HepG2 (cell line): ENCODE results near the gene MEDAG. TPM values are rescaled to one million over a fixed set of nuclear protein-coding genes. Genes with fewer than 3 reads are reported as not detected.

ENCODE experiments used
- ATAC-seq: fragments of 200-7000 bp; cut with Tn5 transposase; 3 replicates; pipeline ENCODE4 v1.9.1; 2020; ENCODE audit warnings: mild to moderate bottlenecking, moderate library complexity
- BruUV-seq: library from RNA; stranded (reverse); fragments of 400-500 nt; replicated peaks from 2 replicates; lab custom pipeline; 2021; lab: Mats Ljungman, UMichigan
- CTCF ChIA-PET: fragments of 300-600 bp; formaldehyde crosslinking; extraction: SDS; loops from one replicate; lab custom pipeline; 2021; ENCODE audit warnings: low total read pairs, inconsistent platforms, low intra/inter-chr PET ratio; lab: Yijun Ruan, JAX
- POLR2A ChIA-PET: fragments of 350-600 bp; sonication (Branson Sonifier 250); formaldehyde crosslinking; loops from one replicate; lab custom pipeline; 2020; ENCODE audit warnings: antibody characterized with exemption, inconsistent platforms; lab: Yijun Ruan, JAX
- DNase-seq: peaks from one replicate; pipeline ENCODE4 v3.0.0-alpha.2; 2015; ENCODE audit warnings: low spot score
- FAIRE-seq: peaks from 3 replicates; lab custom pipeline; 2011; peaks lifted over from hg19 to GRCh38; lab: Jason Lieb, UNC
- H2AFZ ChIP-seq: one replicate; pipeline ENCODE4 v1.6.1; 2011; ENCODE audit warnings: low read length, inconsistent platforms
- H3K27ac ChIP-seq: fragments of 300-600 bp; 3 replicates; pipeline ENCODE4 v1.8.0; 2011; ENCODE audit warnings: mixed run types, mild to moderate bottlenecking, mixed read lengths, low read length, inconsistent platforms; ENCODE audit not compliant: insufficient read depth; ENCODE audit errors: extremely low read length
- H3K27me3 ChIP-seq, 2 experiments: fragments of 200-600 bp in 1 of 2; 2 replicates in 1 of 2; 3 replicates in 1 of 2; pipeline versions ENCODE4 v1.6.0 to v1.8.0; 2011; ENCODE audit warnings: low read length in 2 of 2, mild to moderate bottlenecking in 2 of 2, moderate library complexity in 2 of 2, inconsistent platforms in 1 of 2; ENCODE audit not compliant: insufficient read depth in 2 of 2, control insufficient read depth in 1 of 2
- H3K36me3 ChIP-seq, 2 experiments: fragments of 200-600 bp in 1 of 2; replicated peaks in 1 of 2; 2 replicates in 1 of 2; 3 replicates in 1 of 2; pipeline versions ENCODE4 v1.5.1 to v1.8.0; 2011; ENCODE audit warnings: low read length in 2 of 2, inconsistent platforms in 1 of 2; ENCODE audit not compliant: insufficient read depth in 2 of 2, control insufficient read depth in 1 of 2
- H3K4me1 ChIP-seq: 2 replicates; pipeline ENCODE4 v1.5.1; 2012; ENCODE audit warnings: low read length, inconsistent platforms; ENCODE audit not compliant: insufficient read depth
- H3K4me2 ChIP-seq: 2 replicates; pipeline ENCODE4 v1.6.0; 2011; ENCODE audit warnings: low read depth, low read length, inconsistent platforms
- H3K4me3 ChIP-seq, 3 experiments: fragments of 200-600 bp in 1 of 3; sonication (generic), shearing (Covaris generic) in 1 of 3; replicated peaks in 1 of 3; 2 replicates each; pipeline ENCODE4 v1.5.1; 2011 to 2016; ENCODE audit warnings: low read length in 3 of 3, inconsistent platforms in 2 of 3, low read depth in 2 of 3, mild to moderate bottlenecking in 2 of 3, control low read depth in 1 of 3, mixed read lengths in 1 of 3; ENCODE audit not compliant: insufficient read depth in 1 of 3
- H3K79me2 ChIP-seq: one replicate; pipeline ENCODE4 v1.6.1; 2011; ENCODE audit warnings: low read length, inconsistent platforms; ENCODE audit not compliant: insufficient read depth
- H3K9ac ChIP-seq: 2 replicates; pipeline ENCODE4 v1.6.0; 2011; ENCODE audit warnings: mild to moderate bottlenecking, low read depth, low read length, inconsistent platforms; ENCODE audit not compliant: insufficient read depth
- H3K9me3 ChIP-seq: 2 replicates; pipeline ENCODE4 v1.5.1; 2012; ENCODE audit warnings: mild to moderate bottlenecking, low read length
- H4K20me1 ChIP-seq: 2 replicates; pipeline ENCODE4 v1.6.0; 2011; ENCODE audit warnings: inconsistent platforms, mild to moderate bottlenecking, low read length, moderate library complexity; ENCODE audit not compliant: insufficient read depth
- AHR ChIP-seq: IDR thresholded peaks from 2 replicates; pipeline ENCODE4 v1.6.1; 2018; ENCODE audit warnings: missing genetic modification reagents, missing compliant biosample characterization
- CREM ChIP-seq, 2 experiments: sonication (generic) in 1 of 2; formaldehyde crosslinking in 1 of 2; IDR thresholded peaks; 2 replicates each; pipeline versions ENCODE4 v1.4.0 to v1.6.1; 2016 to 2020; ENCODE audit warnings: antibody characterized with exemption in 1 of 2, mild to moderate bottlenecking in 1 of 2, missing genetic modification reagents in 1 of 2
- DR1 ChIP-seq: sonication (generic); formaldehyde crosslinking; IDR thresholded peaks from 2 replicates; pipeline ENCODE4 v1.8.0; 2021; ENCODE audit warnings: mild to moderate bottlenecking, missing genetic modification reagents, inconsistent platforms
- GPN1 ChIP-seq: sonication (generic); formaldehyde crosslinking; IDR thresholded peaks from 2 replicates; pipeline ENCODE4 v1.5.1; 2020; ENCODE audit warnings: missing genetic modification reagents, borderline replicate concordance
- HNRNPH1 ChIP-seq: fragments of 200-400 bp; formaldehyde crosslinking; optimal IDR thresholded peaks from 2 replicates; pipeline ENCODE3; 2017; ENCODE audit warnings: mild to moderate bottlenecking, low read depth, low read length
- HNRNPL ChIP-seq: fragments of 200-400 bp; formaldehyde crosslinking; IDR thresholded peaks from 2 replicates; pipeline ENCODE4 v1.6.1; 2017; ENCODE audit warnings: mild to moderate bottlenecking, low read depth, low read length
- IKZF1 ChIP-seq: fragments of 450-650 bp; IDR thresholded peaks from 2 replicates; pipeline ENCODE4 v1.7.1; 2016
- POGZ ChIP-seq: sonication (generic); formaldehyde crosslinking; IDR thresholded peaks from 2 replicates; pipeline ENCODE4 v1.4.0; 2020; ENCODE audit warnings: mild to moderate bottlenecking, missing genetic modification reagents
- SNRNP70 ChIP-seq: fragments of 200-400 bp; formaldehyde crosslinking; IDR thresholded peaks from 2 replicates; pipeline ENCODE4 v1.6.1; 2017; ENCODE audit warnings: mild to moderate bottlenecking, low read depth, low read length, moderate library complexity
- ZBTB25 ChIP-seq: IDR thresholded peaks from 2 replicates; pipeline ENCODE4 v1.6.1; 2018; ENCODE audit warnings: missing genetic modification reagents
- ZMAT3 ChIP-seq: sonication (generic); formaldehyde crosslinking; conservative IDR thresholded peaks from 2 replicates; pipeline ENCODE4 v1.7.0; 2021; ENCODE audit warnings: missing genetic modification reagents
- ZNF143 ChIP-seq: sonication (generic); formaldehyde crosslinking; IDR thresholded peaks from 2 replicates; pipeline ENCODE4 v1.4.0; 2020; ENCODE audit warnings: missing genetic modification reagents
- ZNF367 ChIP-seq: sonication (generic); formaldehyde crosslinking; IDR thresholded peaks from 2 replicates; pipeline ENCODE4 v1.4.0; 2020; ENCODE audit warnings: missing genetic modification reagents, borderline replicate concordance
- ZNF510 ChIP-seq: sonication (generic); formaldehyde crosslinking; IDR thresholded peaks from 2 replicates; pipeline ENCODE4 v1.4.0; 2020; ENCODE audit warnings: low read depth, mild to moderate bottlenecking, missing genetic modification reagents
- WGBS: methylation state at CpG from one replicate; pipeline ENCODE4 v1.1.6; 2017; ENCODE audit warnings: low lambda C conversion rate; 5-methylcytosine and 5-hydroxymethylcytosine counted together
- in situ Hi-C: cut with HindIII; loops from 2 replicates; pipeline ENCODE4 v1.10.0; 2017; ENCODE audit warnings: low pct_unique_long_range_greater_than_20kb; ENCODE audit not compliant: extremely low pct_ligation_motif_present
- intact Hi-C: fragments of 100-400 bp; cut with micrococcal nuclease; formaldehyde crosslinking; loops from one replicate; pipeline ENCODE4 v1.10.0; 2022; ENCODE audit not compliant: unreplicated experiment
- polyA plus RNA-seq, 8 experiments: library from polyadenylated mRNA; depleted of rRNA in 3 of 8; stranded (reverse) in 7 of 8; unstranded in 1 of 8; fragments of >200 nt; fragmentation: Illumina TruSeq in 4 of 8; extraction: Trizol in 4 of 8; gene quantifications; 2 replicates each; pipeline versions ENCODE4 v1.2.1 to v1.2.3, GENCODE V29; 2011 to 2016; ENCODE audit warnings: low read depth in 4 of 8, missing spikeins in 1 of 8, mixed read lengths in 1 of 8; ENCODE audit not compliant: insufficient read depth in 1 of 8
- total RNA-seq, 5 experiments: library from RNA; depleted of rRNA; stranded (reverse); fragments of >200 nt; fragmentation: Illumina TruSeq; extraction: Trizol; gene quantifications; 2 replicates each; pipeline ENCODE4 v1.2.3, GENCODE V29; 2016; ENCODE audit warnings: low read depth in 1 of 5
- TF ChIP-seq, protein P1 (sequence below): sonication (generic); formaldehyde crosslinking; IDR thresholded peaks from 2 replicates; pipeline ENCODE4 v1.5.1; 2020; ENCODE audit warnings: missing genetic modification reagents, mild to moderate bottlenecking, borderline replicate concordance

Gene MEDAG
- total and polyA plus RNA-seq, 2 of the 13 experiments (the other 11 are each of a cell fraction or from before 2014, with no cell fraction given) = not detected

- BruUV-seq = no TSS peak
Observed at GRCh38 chr13:30936971-30937370, 30.9 kb downstream of the MEDAG start.

More at GRCh38 chr13:30936971-30937370, 30.9 kb downstream of the MEDAG start:
- intact Hi-C loops = no loop called here
- Histone ChIP-seq H4K20me1 (no peaks in the 10 kb centered on the region), H3K4me3 (no peak overlapping the region), H3K9ac (no peak overlapping the region), H2AFZ (no peak overlapping the region), H3K27ac (no peak overlapping the region), H3K36me3 (no peaks in the 10 kb centered on the region), H3K4me2 (no peak overlapping the region), H3K27me3 (peaks cover 0 to 5% of the 10 kb centered on the region in 2 experiments; a peak in 1 of 5 replicates), H3K79me2 (no peaks in the 10 kb centered on the region), H3K9me3 (no peaks in the 10 kb centered on the region)
- ATAC-seq (no peak), DNase-seq (no peak)
- POLR2A ChIA-PET = no interaction called here
- in situ Hi-C loops = no loop called here
- CTCF ChIA-PET = no interaction called here
- TF ChIP-seq SNRNP70 (no peak), ZBTB25 (no peak), AHR (no peak), IKZF1 (no peak), CREM (IDR thresholded peaks at IDR 0.05) (no peak), CREM (CRISPR knock-in tag; IDR thresholded peaks at IDR 0.05) (no peak), HNRNPH1 (no peak), ZNF367 (CRISPR knock-in tag) (no peak), ZMAT3 (CRISPR knock-in tag) (no peak), HNRNPL (no peak), ZNF510 (CRISPR knock-in tag) (no peak), POGZ (CRISPR knock-in tag) (no peak), GPN1 (no peak), ZNF143 (CRISPR knock-in tag) (no peak), DR1 (CRISPR knock-in tag) (no peak)
- TF ChIP-seq, protein P1, sequence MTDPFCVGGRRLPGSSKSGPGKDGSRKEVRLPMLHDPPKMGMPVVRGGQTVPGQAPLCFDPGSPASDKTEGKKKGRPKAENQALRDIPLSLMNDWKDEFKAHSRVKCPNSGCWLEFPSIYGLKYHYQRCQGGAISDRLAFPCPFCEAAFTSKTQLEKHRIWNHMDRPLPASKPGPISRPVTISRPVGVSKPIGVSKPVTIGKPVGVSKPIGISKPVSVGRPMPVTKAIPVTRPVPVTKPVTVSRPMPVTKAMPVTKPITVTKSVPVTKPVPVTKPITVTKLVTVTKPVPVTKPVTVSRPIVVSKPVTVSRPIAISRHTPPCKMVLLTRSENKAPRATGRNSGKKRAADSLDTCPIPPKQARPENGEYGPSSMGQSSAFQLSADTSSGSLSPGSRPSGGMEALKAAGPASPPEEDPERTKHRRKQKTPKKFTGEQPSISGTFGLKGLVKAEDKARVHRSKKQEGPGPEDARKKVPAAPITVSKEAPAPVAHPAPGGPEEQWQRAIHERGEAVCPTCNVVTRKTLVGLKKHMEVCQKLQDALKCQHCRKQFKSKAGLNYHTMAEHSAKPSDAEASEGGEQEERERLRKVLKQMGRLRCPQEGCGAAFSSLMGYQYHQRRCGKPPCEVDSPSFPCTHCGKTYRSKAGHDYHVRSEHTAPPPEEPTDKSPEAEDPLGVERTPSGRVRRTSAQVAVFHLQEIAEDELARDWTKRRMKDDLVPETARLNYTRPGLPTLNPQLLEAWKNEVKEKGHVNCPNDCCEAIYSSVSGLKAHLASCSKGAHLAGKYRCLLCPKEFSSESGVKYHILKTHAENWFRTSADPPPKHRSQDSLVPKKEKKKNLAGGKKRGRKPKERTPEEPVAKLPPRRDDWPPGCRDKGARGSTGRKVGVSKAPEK (CRISPR knock-in tag) = no peak
- TF ChIP-seq, all 625 proteins: peak for 0
- no peaks in the 10 kb centered on the region for H3K4me1 ChIP-seq
- 3% methylated on average over 4 of the region's 4 CpGs for WGBS
- FAIRE-seq = no peak
